GM10266 (cell line): ENCODE results near the gene KRT32.

Source experiments
- DNase-seq: peaks from one replicate; pipeline ENCODE4 v3.0.0; 2012; ENCODE audit errors: extremely low spot score
- CTCF ChIP-seq: IDR thresholded peaks from 2 replicates; pipeline ENCODE4 v1.5.1; 2012; ENCODE audit warnings: mild to moderate bottlenecking, low read depth; ENCODE audit not compliant: control insufficient read depth, insufficient read depth; ENCODE audit errors: missing control alignments

Gene KRT32

GRCh38 chr17:41483991-41484826, 17.0 kb upstream of the KRT32 start:
- no peak for TF ChIP-seq CTCF
- DNase-seq: no peak

- TF ChIP-seq CTCF: no peak
- no peak for DNase-seq
Measured at GRCh38 chr17:41483531-41483930, 16.3 kb upstream of the KRT32 start.

- no peak for DNase-seq
- TF ChIP-seq CTCF: no peak
Measured at GRCh38 chr17:41481036-41481435, 13.8 kb upstream of the KRT32 start, which contains the start of gene KRT35. TSS of gene KRT35 (minus strand) at chr17:41481151. CDS start at chr17:41481097, 54 bp downstream.

GRCh38 chr17:41480581-41480980, 13.4 kb upstream of the KRT32 start:
- DNase-seq: no peak
- no peak for TF ChIP-seq CTCF

GRCh38 chr17:41480136-41480535, 12.9 kb upstream of the KRT32 start:
- no peak for DNase-seq
- no peak for TF ChIP-seq CTCF

- DNase-seq: no peak
- TF ChIP-seq CTCF: no peak
Measured at GRCh38 chr17:41478237-41478636, 11.1 kb upstream of the KRT32 start.

- no peak for DNase-seq
- TF ChIP-seq CTCF: no peak
Measured at GRCh38 chr17:41476866-41477815, 10.0 kb upstream of the KRT32 start.
